BLaER1 (cell line): ENCODE measurements around the gene MAST4.

Source experiments
- H3K27ac ChIP-seq: shearing (Covaris generic); formaldehyde crosslinking; 2 replicates; pipeline ENCODE4 v1.8.1; 2022
- H3K27me3 ChIP-seq: shearing (Covaris generic); formaldehyde crosslinking; 2 replicates; pipeline ENCODE4 v1.8.1; 2022
- H3K36me3 ChIP-seq: shearing (Covaris generic); formaldehyde crosslinking; 2 replicates; pipeline ENCODE4 v1.8.1; 2022
- H3K4me1 ChIP-seq: shearing (Covaris generic); formaldehyde crosslinking; 2 replicates; pipeline ENCODE4 v1.8.1; 2022
- H3K4me2 ChIP-seq: shearing (Covaris generic); formaldehyde crosslinking; 2 replicates; pipeline ENCODE4 v1.8.1; 2022
- H3K4me3 ChIP-seq: shearing (Covaris generic); formaldehyde crosslinking; 2 replicates; pipeline ENCODE4 v1.8.1; 2022
- H3K9ac ChIP-seq: shearing (Covaris generic); formaldehyde crosslinking; 2 replicates; pipeline ENCODE4 v1.8.1; 2022
- H3K9me3 ChIP-seq: shearing (Covaris generic); formaldehyde crosslinking; 2 replicates; pipeline ENCODE4 v1.8.1; 2022
- H4K20me1 ChIP-seq: shearing (Covaris generic); formaldehyde crosslinking; 2 replicates; pipeline ENCODE4 v1.8.1; 2022
- Cebpa-rat ChIP-seq: shearing (Covaris generic); IDR thresholded peaks from 2 replicates; pipeline ENCODE4 v1.8.1; 2022

The MAST4 gene

DNA sequence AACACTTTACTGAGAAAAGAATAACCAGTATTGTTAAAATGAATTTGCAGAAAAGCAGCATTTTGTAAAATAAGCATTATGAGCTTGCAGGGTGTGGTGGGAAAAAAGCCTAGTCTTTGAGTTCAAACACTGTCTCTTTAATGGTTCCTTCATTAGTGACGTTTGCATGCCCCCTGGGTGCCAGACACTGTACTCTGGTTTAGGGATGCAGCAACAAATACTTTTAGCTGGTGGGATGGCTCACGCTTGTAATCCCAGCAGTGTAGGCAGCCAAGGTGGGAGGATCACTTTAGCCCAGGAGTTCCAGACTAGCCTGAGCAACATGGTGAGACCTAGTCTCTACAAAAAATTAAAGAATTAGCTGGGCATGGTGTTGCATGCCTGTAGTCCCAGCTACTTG, 62.3 kb downstream of the MAST4 start:
- Histone ChIP-seq H3K4me2 (no peak overlapping the region), H3K4me3 (no peak overlapping the region), H3K4me1 (no peaks in the 10 kb centered on the region), H3K9me3 (no peaks in the 10 kb centered on the region), H4K20me1 (no peaks in the 10 kb centered on the region), H3K27me3 (no peaks in the 10 kb centered on the region), H3K36me3 (no peaks in the 10 kb centered on the region), H3K9ac (no peak overlapping the region), H3K27ac (no peak overlapping the region)
- TF ChIP-seq Cebpa-rat = no peak

DNA sequence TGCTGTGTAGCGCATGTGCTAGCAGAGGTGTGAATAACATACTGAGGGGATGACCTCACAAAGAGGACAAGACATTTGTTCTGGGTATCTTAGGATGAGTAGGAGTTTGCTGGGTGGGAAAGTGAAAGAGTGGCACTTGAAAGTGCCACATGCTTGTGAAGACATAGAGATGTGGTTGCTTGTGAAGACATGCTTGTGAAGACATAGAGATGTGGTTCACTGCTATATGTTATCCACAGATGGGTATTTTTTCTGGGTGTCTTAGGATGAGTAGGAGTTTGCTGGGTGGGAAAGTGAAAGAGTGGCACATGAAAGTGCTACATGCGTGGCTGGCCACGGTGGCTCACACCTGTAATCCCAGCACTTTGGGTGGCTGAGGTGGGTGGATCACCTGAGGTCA, 63.6 kb downstream of the MAST4 start:
- Histone ChIP-seq H3K4me2 (no peak overlapping the region), H3K27me3 (no peaks in the 10 kb centered on the region), H3K4me3 (no peak overlapping the region), H3K9ac (no peak overlapping the region), H3K36me3 (no peaks in the 10 kb centered on the region), H4K20me1 (no peaks in the 10 kb centered on the region), H3K27ac (no peak overlapping the region), H3K4me1 (no peaks in the 10 kb centered on the region), H3K9me3 (no peaks in the 10 kb centered on the region)
- no peak for TF ChIP-seq Cebpa-rat

DNA sequence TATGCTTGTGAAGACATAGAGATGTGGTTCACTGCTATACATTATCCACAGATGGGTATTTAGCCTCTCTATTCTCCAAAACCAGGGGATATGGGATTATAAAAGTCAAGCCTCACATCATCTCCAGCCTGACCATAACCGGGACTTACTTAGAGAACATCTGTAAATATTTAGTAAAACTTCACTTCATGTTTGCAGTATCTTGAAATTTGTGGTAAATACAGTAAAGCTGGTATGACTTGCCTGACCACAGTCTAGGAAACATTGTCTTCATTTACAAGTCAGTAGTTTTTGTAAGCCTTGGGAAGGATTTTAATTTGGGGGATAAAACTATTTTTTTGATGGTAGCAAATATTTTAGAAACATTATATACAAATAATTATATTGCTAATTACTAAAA, 64.2 kb downstream of the MAST4 start:
- Histone ChIP-seq H3K27me3 (no peaks in the 10 kb centered on the region), H3K9me3 (no peaks in the 10 kb centered on the region), H3K27ac (no peak overlapping the region), H3K4me2 (no peak overlapping the region), H3K4me3 (no peak overlapping the region), H4K20me1 (no peaks in the 10 kb centered on the region), H3K9ac (no peak overlapping the region), H3K36me3 (no peaks in the 10 kb centered on the region), H3K4me1 (no peaks in the 10 kb centered on the region)
- TF ChIP-seq Cebpa-rat = no peak

DNA sequence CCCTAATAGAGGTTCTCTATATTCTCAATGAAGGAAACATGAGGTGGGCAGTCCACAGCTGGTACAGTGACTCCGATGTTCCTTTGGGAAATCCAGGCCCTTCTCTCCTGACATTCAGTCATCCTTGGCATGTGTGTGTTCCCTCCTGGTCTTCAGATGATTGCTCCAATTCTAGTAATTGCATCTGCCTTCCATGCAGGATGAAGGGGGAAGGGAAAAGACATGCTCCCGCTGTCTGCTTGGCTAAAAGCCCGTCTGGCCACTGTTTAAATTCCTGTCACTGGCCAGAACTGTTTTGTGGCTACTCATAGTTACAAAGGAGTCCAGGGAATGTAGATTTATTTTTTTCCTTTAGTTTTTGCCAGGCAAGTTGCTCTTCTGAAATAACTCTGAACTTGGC, 65.0 kb downstream of the MAST4 start:
- Histone ChIP-seq H3K9ac (no peak overlapping the region), H4K20me1 (no peaks in the 10 kb centered on the region), H3K4me1 (no peaks in the 10 kb centered on the region), H3K36me3 (no peaks in the 10 kb centered on the region), H3K9me3 (no peaks in the 10 kb centered on the region), H3K4me3 (no peak overlapping the region), H3K27me3 (no peaks in the 10 kb centered on the region), H3K4me2 (no peak overlapping the region), H3K27ac (no peak overlapping the region)
- no peak for TF ChIP-seq Cebpa-rat

DNA sequence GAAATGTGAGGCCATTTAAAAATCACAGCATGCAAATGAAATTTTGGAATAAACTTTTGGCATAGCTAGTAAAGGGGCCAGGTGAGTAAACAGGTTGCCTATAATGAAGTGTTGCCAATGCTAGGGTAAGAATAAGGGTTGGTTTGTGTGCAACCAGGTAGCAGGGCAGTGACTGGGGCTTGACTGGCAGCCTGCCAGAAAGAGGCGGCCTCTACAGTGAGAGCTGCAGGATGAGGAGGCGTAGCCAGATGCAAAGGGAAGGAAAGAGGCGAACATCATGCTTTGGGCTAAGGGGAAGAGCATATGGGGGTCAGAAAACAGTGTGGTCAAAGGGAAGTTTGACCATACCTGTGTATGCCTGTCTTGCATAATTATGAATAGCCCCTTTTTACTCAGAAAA, 70.6 kb downstream of the MAST4 start:
- Histone ChIP-seq H3K9ac (no peak overlapping the region), H3K4me2 (no peak overlapping the region), H3K27me3 (no peaks in the 10 kb centered on the region), H3K4me1 (no peaks in the 10 kb centered on the region), H3K4me3 (no peak overlapping the region), H4K20me1 (no peaks in the 10 kb centered on the region), H3K9me3 (no peaks in the 10 kb centered on the region), H3K27ac (no peak overlapping the region), H3K36me3 (no peaks in the 10 kb centered on the region)
- TF ChIP-seq Cebpa-rat = no peak

DNA sequence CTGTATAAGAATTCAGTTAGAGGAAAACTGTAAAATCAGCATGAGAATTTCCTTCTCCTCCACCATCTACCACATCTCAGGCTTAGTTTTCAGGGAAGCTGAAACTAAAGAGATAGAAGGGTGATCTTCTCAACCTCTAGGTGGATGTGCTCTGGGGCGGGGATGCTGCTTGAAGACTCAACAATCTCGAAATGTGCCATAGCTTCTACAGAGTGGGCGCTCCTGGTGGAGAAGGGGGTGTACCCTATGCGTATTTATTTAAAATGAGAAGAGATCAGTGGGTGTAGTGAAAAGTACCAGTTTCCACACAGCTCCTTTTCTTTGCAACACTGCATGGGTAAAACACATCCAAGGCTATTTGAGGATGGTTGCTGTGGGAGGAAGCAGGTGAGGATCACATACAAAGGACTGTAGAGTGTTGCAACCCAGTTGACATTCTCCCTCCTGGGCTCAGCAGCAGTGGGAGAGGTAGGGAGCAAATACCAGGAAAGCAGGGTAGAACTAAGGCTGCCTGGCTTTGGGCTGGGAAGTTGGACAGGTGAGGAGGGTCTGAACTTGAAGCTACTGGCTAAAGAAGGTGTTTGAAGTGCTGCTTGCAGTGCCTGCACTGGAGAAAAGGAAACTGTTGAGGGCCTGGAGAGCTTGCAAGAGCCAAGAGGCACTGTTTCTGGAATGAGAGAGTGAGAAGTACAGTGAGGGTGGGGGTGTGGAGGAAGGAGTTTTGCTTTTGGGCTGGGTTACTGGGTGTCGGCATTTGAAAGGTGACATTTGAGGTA, 73.1 kb downstream of the MAST4 start:
- no peaks in the 10 kb centered on the region for H3K9me3 ChIP-seq
- no peak overlapping the region for H3K9ac ChIP-seq
- TF ChIP-seq Cebpa-rat = no peak
- H3K36me3 ChIP-seq = no peaks in the 10 kb centered on the region
- H3K27me3 ChIP-seq = no peaks in the 10 kb centered on the region
- no peak overlapping the region for H3K4me2 ChIP-seq
- H3K4me1 ChIP-seq = no peaks in the 10 kb centered on the region
- no peaks in the 10 kb centered on the region for H4K20me1 ChIP-seq
- no peak overlapping the region for H3K4me3 ChIP-seq
- H3K27ac ChIP-seq = no peak overlapping the region

DNA sequence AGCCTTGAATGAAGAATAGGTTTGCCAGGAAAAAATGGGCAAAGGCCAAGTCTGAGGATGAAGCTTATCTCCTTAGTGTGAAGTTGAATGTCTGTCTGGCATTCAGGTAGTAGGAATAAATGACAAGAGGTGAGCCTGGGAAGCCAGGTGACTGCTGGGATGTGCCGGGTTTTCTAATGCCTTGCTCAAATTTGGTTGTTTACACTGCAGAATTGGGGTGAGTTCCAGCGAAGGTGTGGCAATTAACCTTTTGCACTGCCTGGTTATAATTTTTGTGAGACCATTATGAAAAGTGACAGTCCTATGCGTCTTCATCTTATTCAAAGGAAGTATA, 73.6 kb downstream of the MAST4 start:
- H3K36me3 ChIP-seq = no peaks in the 10 kb centered on the region
- H3K27me3 ChIP-seq = no peaks in the 10 kb centered on the region
- no peaks in the 10 kb centered on the region for H3K4me1 ChIP-seq
- no peak overlapping the region for H3K27ac ChIP-seq
- no peaks in the 10 kb centered on the region for H4K20me1 ChIP-seq
- TF ChIP-seq Cebpa-rat = no peak
- no peak overlapping the region for H3K4me2 ChIP-seq
- no peak overlapping the region for H3K4me3 ChIP-seq
- H3K9me3 ChIP-seq = no peaks in the 10 kb centered on the region
- H3K9ac ChIP-seq = no peak overlapping the region

DNA sequence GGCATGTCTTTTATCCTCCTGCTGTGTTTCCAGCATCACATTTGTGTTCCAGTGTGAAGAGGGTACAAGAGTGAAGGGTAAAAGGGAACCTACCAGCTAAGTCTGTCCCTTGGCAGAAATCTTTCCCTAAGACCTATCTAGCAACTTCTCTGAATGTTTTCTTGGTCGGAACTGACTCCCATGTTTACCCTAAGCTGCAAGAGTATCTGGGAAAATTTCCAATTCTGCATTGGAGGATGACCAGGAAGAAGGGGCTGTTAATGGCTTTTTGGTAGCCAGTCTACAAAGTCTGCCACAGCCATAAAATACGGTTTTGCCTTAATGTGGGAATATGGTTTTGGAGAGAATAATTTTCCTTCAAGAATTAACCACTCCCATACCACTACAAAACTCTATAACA, 75.1 kb downstream of the MAST4 start:
- no peak overlapping the region for H3K4me2 ChIP-seq
- no peaks in the 10 kb centered on the region for H3K27me3 ChIP-seq
- no peaks in the 10 kb centered on the region for H3K4me1 ChIP-seq
- H3K36me3 ChIP-seq = no peaks in the 10 kb centered on the region
- no peak overlapping the region for H3K9ac ChIP-seq
- no peak for TF ChIP-seq Cebpa-rat
- H3K9me3 ChIP-seq = no peaks in the 10 kb centered on the region
- H4K20me1 ChIP-seq = no peaks in the 10 kb centered on the region
- no peak overlapping the region for H3K27ac ChIP-seq
- no peak overlapping the region for H3K4me3 ChIP-seq

DNA sequence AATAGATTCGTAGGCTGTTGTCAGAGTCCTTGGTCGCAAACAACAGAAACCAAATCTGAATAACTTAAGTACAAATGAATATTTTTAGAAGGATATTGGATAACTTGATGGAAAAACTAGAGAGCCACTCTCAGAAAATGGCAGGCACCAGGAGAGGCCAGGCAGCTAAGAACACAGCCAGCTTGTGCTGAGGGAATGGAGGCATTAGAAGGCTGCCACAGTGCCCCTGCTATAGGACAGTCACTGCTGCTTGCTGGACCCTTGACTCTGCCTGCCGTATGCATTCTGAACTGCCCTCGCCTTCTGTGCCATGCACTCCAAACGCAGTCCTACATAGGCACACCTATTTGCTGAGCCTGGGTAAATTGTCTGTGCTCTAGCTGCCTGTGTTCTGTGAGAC, 78.6 kb downstream of the MAST4 start:
- no peaks in the 10 kb centered on the region for H3K27me3 ChIP-seq

DNA sequence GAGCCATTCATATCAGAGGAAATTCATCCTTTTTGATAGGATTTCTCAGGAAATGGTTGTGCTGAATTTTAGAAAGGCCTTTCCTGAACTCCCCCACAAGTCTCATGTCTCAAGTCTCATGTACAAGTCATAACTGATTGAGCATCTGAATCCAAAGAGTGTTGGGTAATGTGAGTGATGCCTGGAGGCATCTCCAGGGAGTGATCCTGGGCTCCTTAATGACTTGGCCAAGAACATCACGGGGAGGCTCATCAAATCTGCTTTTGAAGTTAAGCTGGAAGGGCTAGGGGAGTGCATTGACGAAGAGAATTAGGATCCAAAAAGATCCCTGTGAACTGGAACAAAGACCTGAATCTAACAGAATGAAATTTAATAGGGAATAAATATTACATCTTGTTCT, 79.2 kb downstream of the MAST4 start:
- H3K27me3 ChIP-seq = no peaks in the 10 kb centered on the region

More for the DNA sequence above, 78.6 kb downstream of the MAST4 start:
- H3K27ac ChIP-seq = no peak overlapping the region
- no peaks in the 10 kb centered on the region for H3K9me3 ChIP-seq
- no peaks in the 10 kb centered on the region for H3K4me1 ChIP-seq
- H3K4me2 ChIP-seq = no peak overlapping the region
- no peaks in the 10 kb centered on the region for H3K36me3 ChIP-seq
- no peak overlapping the region for H3K4me3 ChIP-seq
- no peak overlapping the region for H3K9ac ChIP-seq
- H4K20me1 ChIP-seq = no peaks in the 10 kb centered on the region
- no peak for TF ChIP-seq Cebpa-rat

DNA sequence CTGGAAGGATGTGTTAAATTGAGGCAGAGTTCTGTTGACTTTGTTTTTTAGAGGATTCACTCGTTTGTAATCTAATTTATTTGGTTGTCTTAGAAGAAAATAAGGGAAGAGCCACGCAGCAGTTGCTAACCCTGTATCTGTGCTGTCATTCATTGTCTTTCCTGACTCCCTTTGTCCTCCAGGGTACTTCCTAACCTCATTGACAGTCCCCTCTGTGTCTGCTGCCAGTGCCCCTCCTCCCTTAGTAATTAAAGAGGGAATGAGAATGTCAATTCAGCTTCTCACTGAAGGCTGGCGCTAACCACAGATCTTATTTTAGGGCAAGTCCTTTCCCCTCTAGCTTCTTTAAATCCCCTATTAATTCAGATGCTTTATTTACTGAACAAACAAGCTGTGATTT, 84.0 kb downstream of the MAST4 start:
- TF ChIP-seq Cebpa-rat = no peak
- H3K4me2 ChIP-seq = no peak overlapping the region
- no peak overlapping the region for H3K9ac ChIP-seq
- H3K27ac ChIP-seq = no peak overlapping the region
- no peaks in the 10 kb centered on the region for H3K4me1 ChIP-seq
- no peaks in the 10 kb centered on the region for H3K9me3 ChIP-seq
- H3K4me3 ChIP-seq = no peak overlapping the region
- H3K36me3 ChIP-seq = no peaks in the 10 kb centered on the region
- H4K20me1 ChIP-seq = no peaks in the 10 kb centered on the region
- no peaks in the 10 kb centered on the region for H3K27me3 ChIP-seq

More for the DNA sequence above, 79.2 kb downstream of the MAST4 start:
- Histone ChIP-seq H3K9me3 (no peaks in the 10 kb centered on the region), H3K9ac (no peak overlapping the region), H3K27ac (no peak overlapping the region), H3K4me2 (no peak overlapping the region), H3K4me1 (no peaks in the 10 kb centered on the region), H3K4me3 (no peak overlapping the region), H3K36me3 (no peaks in the 10 kb centered on the region), H4K20me1 (no peaks in the 10 kb centered on the region)
- no peak for TF ChIP-seq Cebpa-rat
